ENCODE measurements around the gene BUB1B.

- TF ChIP-seq CTCF (conservative IDR thresholded peaks at IDR 0.05) = no peak
- TF ChIP-seq ZFX (IDR thresholded peaks at IDR 0.05) = no peak
Observed at GRCh38 chr15:40233727-40234577, 73.1 kb downstream of the BUB1B start.

Measured in C4-2B (cell line).